Activated T-cell treated with anti-CD3 and anti-CD28 coated beads, Interleukin-2, amount 50 U/mL, for 72 hours (primary cell): Measurements from ENCODE around the gene HTT. TPM values are rescaled to one million over a fixed set of nuclear protein-coding genes. Genes with fewer than 3 reads are reported as not detected.

Source experiments
- ATAC-seq, 2 donors: fragments of 150-1000 bp; cut with Tn5 transposase; replicated peaks in 1 of 2; 2 replicates each; pipeline ENCODE4 v1.10.0; 2021; ENCODE audit warnings: moderate library complexity in 2 of 2, mild to moderate bottlenecking in 1 of 2
- DNase-seq, 2 donors: peaks; one replicate each; pipeline ENCODE4 v3.0.0; 2021 to 2022; ENCODE audit warnings: mixed read lengths in 1 of 2
- H3K27ac Mint-ChIP-seq: one replicate; pipeline ENCODE4 v1.8.0; 2022; ENCODE audit warnings: mild to moderate bottlenecking, moderate library complexity, mixed read lengths
- H3K27me3 Mint-ChIP-seq: one replicate; pipeline ENCODE4 v1.8.0; 2022; ENCODE audit warnings: low read depth, mixed read lengths
- H3K36me3 Mint-ChIP-seq, 2 donors: one replicate each; pipeline ENCODE4 v1.8.0; 2022; ENCODE audit warnings: mixed read lengths in 2 of 2, mild to moderate bottlenecking in 1 of 2; ENCODE audit not compliant: insufficient read depth in 2 of 2
- H3K4me1 Mint-ChIP-seq: one replicate; pipeline ENCODE4 v1.8.0; 2022; ENCODE audit warnings: low read depth, mixed read lengths
- H3K4me3 Mint-ChIP-seq, 2 donors: one replicate each; pipeline ENCODE4 v1.8.0; 2022; ENCODE audit warnings: mild to moderate bottlenecking in 2 of 2, mixed read lengths in 2 of 2, moderate library complexity in 2 of 2
- H3K9me3 Mint-ChIP-seq, 2 donors: one replicate each; pipeline ENCODE4 v1.8.0; 2022; ENCODE audit warnings: mixed read lengths in 2 of 2
- total RNA-seq, 2 donors: library from RNA; stranded (reverse); gene quantifications; one replicate each; pipeline ENCODE4 v1.2.3, GENCODE V29; 2022

HTT gene
- total RNA-seq, 2 donors from 2014 or later: 88.0 to 97.9 TPM

DNA sequence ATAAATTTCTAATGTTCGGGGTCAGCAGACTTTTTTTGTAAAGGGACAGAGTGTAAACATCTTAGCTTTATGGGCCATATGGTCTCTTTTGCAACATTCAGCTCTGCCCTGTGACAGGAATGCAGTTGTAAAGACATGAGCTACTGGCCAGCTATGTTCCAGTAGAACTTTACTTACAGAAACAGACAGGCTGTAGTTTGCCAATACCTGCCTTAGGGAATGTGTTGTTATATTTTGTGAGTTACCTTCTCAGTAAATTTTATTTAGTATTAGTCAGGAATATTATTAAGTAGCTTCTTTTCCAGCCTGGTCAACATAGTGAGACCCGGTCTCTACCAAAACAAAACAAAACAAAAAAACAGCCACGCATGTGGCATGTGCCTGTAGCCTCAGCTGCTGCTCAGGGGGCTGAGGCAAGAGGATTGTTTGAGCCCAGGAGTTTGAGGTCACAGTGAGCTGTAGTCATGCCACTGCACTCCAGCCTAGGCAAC lies 48.7 kb downstream of the HTT start:
- ATAC-seq: no peak
- no peak overlapping the region for H3K27ac Mint-ChIP-seq

DNA sequence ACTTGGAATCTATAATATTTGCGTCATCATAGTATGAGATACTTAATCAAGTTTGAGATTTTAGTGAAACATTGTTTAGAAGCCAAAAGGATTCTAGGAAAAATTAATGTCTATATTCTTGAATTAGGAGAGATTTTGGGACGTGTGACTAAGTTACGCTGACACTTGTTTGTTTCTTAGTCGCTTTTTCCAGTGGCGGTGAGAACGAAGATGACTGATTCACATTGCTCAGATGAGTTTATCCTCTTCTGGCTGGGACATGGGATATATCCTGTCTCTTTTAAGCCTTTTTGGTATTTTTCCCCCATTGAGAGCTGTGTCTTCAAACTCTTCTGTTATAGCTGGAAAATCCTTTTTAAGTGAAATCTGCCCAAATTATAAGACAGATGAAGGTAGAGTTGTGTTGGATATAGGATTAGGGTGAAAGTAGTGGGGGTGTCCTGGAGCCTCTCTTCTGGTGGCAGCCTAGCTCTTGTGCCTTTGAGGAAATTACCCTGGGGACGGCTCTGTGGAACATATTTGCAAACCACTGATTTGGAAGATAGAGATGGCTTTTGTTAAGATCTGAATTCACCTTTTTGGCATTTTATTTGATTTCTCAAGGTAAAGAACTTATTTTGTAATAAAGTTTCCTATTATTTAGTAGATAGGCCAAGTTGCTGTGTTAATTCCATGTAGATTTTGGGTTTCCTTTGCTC lies 49.7 kb downstream of the HTT start:
- ATAC-seq (no peak), DNase-seq (no peak)
- peaks cover 13 to 23% of the 10 kb centered on the region in 2 donors for H3K36me3 Mint-ChIP-seq

More for the DNA sequence above, 48.7 kb downstream of the HTT start:
- Mint-ChIP-seq H3K27me3 (no peaks in the 10 kb centered on the region), H3K36me3 (peaks cover 10 to 21% of the 10 kb centered on the region in 2 donors), H3K4me1 (peaks cover 28% of the 10 kb centered on the region), H3K4me3 (no peak overlapping the region), H3K9me3 (no peaks in the 10 kb centered on the region)
- no peak for DNase-seq

GRCh38 chr4:3127112-3127511 lies 52.6 kb downstream of the HTT start:
- H3K36me3 Mint-ChIP-seq: peaks cover 17 to 33% of the 10 kb centered on the region in 2 donors
- no peak overlapping the region for H3K27ac Mint-ChIP-seq
- ATAC-seq (no peak), DNase-seq (no peak)
- H3K27me3 Mint-ChIP-seq: no peaks in the 10 kb centered on the region
- no peaks in the 10 kb centered on the region for H3K9me3 Mint-ChIP-seq
- H3K4me1 Mint-ChIP-seq: peaks cover 26% of the 10 kb centered on the region
- H3K4me3 Mint-ChIP-seq: no peak overlapping the region

More for the DNA sequence above, 49.7 kb downstream of the HTT start:
- Mint-ChIP-seq H3K27ac (peak overlapping the region; percentile 70), H3K27me3 (no peaks in the 10 kb centered on the region), H3K4me1 (peaks cover 28% of the 10 kb centered on the region), H3K9me3 (no peaks in the 10 kb centered on the region), H3K4me3 (no peak overlapping the region)

GRCh38 chr4:3128058-3128457 lies 53.6 kb downstream of the HTT start:
- no peak for DNase-seq
- no peaks in the 10 kb centered on the region for H3K9me3 Mint-ChIP-seq
- no peak overlapping the region for H3K4me3 Mint-ChIP-seq
- H3K27me3 Mint-ChIP-seq: no peaks in the 10 kb centered on the region
- peaks cover 14 to 33% of the 10 kb centered on the region in 2 donors for H3K36me3 Mint-ChIP-seq
- H3K27ac Mint-ChIP-seq: no peak overlapping the region
- peaks cover 17% of the 10 kb centered on the region for H3K4me1 Mint-ChIP-seq
- ATAC-seq: no peak

DNA sequence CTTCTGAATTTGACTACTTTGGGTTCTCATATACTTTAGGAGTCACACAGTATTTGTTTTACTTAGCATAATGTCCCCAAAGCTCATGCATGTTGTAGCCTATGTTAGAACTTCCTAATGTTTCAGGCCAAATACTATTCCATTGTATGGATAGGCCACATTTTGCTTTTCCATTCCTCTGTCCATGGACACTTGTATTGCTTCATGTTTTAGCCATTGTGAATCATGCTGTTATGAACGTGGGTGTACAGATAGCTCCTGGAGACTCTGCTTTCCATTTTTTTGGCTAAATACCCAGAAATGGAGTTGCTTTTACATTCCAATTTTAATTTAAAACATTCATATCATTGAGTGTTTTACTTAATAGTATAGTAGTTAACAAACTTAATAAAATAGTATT lies 54.5 kb downstream of the HTT start:
- H3K27ac Mint-ChIP-seq: no peak overlapping the region
- H3K4me1 Mint-ChIP-seq: peaks cover 8% of the 10 kb centered on the region
- no peak for ATAC-seq
- H3K36me3 Mint-ChIP-seq: peaks cover 14 to 33% of the 10 kb centered on the region in 2 donors
- no peaks in the 10 kb centered on the region for H3K9me3 Mint-ChIP-seq
- DNase-seq: no peak
- H3K4me3 Mint-ChIP-seq: no peak overlapping the region
- H3K27me3 Mint-ChIP-seq: no peaks in the 10 kb centered on the region

DNA sequence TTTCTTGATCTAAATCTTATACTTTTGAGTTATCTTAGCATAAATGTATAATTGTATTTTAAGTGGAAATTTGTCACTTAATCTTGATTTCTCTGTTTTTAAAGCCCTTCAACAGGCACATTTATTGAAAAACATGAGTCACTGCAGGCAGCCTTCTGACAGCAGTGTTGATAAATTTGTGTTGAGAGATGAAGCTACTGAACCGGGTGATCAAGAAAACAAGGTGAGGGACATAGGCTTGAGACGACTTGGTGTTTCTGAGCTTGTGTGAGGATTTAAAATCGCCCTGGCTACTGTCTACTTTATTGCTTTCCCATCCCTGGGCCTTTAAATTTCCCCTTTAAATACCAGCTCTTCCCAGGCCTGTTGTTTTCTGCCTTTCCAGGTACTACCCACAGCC lies 55.7 kb downstream of the HTT start:
- no peaks in the 10 kb centered on the region for H3K4me1 Mint-ChIP-seq
- DNase-seq (no peak), ATAC-seq (no peak)
- no peak overlapping the region for H3K27ac Mint-ChIP-seq
- H3K9me3 Mint-ChIP-seq: no peaks in the 10 kb centered on the region
- no peak overlapping the region for H3K4me3 Mint-ChIP-seq
- peaks cover 14 to 35% of the 10 kb centered on the region in 2 donors for H3K36me3 Mint-ChIP-seq
- no peaks in the 10 kb centered on the region for H3K27me3 Mint-ChIP-seq

DNA sequence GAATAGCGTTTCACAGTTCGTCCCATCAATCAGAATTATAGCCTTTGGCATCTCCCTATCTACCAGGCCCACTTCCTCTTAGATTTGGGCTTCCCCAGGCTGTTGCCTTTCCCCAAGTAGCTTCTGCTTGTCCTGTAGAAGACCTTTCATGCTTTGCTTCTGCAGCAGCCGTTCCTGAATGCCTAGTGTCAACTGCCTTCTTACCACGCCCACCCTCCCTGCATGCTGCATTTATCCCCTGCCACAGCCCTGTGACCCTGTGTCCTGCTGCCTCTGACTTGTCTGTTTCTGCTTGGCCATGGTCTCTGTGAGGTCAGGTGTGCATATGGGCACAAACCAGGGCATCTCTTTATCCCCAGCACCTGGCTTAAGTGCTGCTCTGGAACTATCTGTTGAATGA lies 56.3 kb downstream of the HTT start:
- peaks cover 14 to 36% of the 10 kb centered on the region in 2 donors for H3K36me3 Mint-ChIP-seq
- no peaks in the 10 kb centered on the region for H3K9me3 Mint-ChIP-seq
- H3K4me1 Mint-ChIP-seq: no peaks in the 10 kb centered on the region
- no peaks in the 10 kb centered on the region for H3K27me3 Mint-ChIP-seq
- H3K4me3 Mint-ChIP-seq: no peak overlapping the region
- no peak for DNase-seq
- no peak for ATAC-seq
- H3K27ac Mint-ChIP-seq: no peak overlapping the region

GRCh38 chr4:3134201-3134600 lies 59.7 kb downstream of the HTT start:
- DNase-seq: no peak
- ATAC-seq: no peak
- Mint-ChIP-seq H3K4me3 (no peak overlapping the region), H3K36me3 (peaks cover 7 to 33% of the 10 kb centered on the region in 2 donors), H3K9me3 (no peaks in the 10 kb centered on the region), H3K27me3 (no peaks in the 10 kb centered on the region), H3K27ac (no peak overlapping the region), H3K4me1 (no peaks in the 10 kb centered on the region)

GRCh38 chr4:3135155-3136011 lies 60.9 kb downstream of the HTT start:
- H3K27me3 Mint-ChIP-seq: no peaks in the 10 kb centered on the region

GRCh38 chr4:3136454-3136853 lies 62.0 kb downstream of the HTT start:
- no peaks in the 10 kb centered on the region for H3K27me3 Mint-ChIP-seq
- H3K4me1 Mint-ChIP-seq: no peaks in the 10 kb centered on the region
- ATAC-seq (no peak), DNase-seq (no peak)
- H3K4me3 Mint-ChIP-seq: no peak overlapping the region
- no peak overlapping the region for H3K27ac Mint-ChIP-seq
- H3K9me3 Mint-ChIP-seq: no peaks in the 10 kb centered on the region
- peaks cover 2 to 24% of the 10 kb centered on the region in 2 donors for H3K36me3 Mint-ChIP-seq

More at GRCh38 chr4:3135155-3136011, 60.9 kb downstream of the HTT start:
- H3K4me1 Mint-ChIP-seq: no peaks in the 10 kb centered on the region
- no peak for ATAC-seq
- peaks cover 7 to 32% of the 10 kb centered on the region in 2 donors for H3K36me3 Mint-ChIP-seq
- H3K9me3 Mint-ChIP-seq: no peaks in the 10 kb centered on the region
- DNase-seq: no peak
- H3K4me3 Mint-ChIP-seq: no peak overlapping the region
- H3K27ac Mint-ChIP-seq: no peak overlapping the region

DNA sequence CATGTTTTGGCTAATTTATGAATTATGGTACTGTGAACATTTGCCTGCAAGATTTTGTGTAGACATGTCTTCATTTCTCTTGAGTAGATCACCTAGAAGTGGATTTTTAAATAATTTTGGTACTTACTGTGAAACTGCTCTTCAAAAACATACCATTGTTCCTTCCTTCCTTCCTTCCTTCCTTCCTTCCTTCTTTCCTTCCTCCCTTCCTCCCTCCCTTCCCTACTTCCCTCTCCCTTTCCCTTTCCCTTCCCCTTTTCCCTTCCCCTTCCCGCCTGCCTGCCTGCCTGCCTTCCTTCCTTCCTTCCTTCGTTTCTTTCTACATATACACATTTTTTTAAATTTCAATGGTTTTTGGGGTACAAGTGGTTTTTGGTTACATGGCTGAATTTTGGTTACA lies 63.4 kb downstream of the HTT start:
- H3K4me1 Mint-ChIP-seq: no peaks in the 10 kb centered on the region
- DNase-seq: no peak
- no peak for ATAC-seq
- no peak overlapping the region for H3K4me3 Mint-ChIP-seq
- H3K36me3 Mint-ChIP-seq: peaks cover 2 to 12% of the 10 kb centered on the region in 2 donors
- no peaks in the 10 kb centered on the region for H3K27me3 Mint-ChIP-seq
- no peak overlapping the region for H3K27ac Mint-ChIP-seq
- H3K9me3 Mint-ChIP-seq: no peaks in the 10 kb centered on the region

DNA sequence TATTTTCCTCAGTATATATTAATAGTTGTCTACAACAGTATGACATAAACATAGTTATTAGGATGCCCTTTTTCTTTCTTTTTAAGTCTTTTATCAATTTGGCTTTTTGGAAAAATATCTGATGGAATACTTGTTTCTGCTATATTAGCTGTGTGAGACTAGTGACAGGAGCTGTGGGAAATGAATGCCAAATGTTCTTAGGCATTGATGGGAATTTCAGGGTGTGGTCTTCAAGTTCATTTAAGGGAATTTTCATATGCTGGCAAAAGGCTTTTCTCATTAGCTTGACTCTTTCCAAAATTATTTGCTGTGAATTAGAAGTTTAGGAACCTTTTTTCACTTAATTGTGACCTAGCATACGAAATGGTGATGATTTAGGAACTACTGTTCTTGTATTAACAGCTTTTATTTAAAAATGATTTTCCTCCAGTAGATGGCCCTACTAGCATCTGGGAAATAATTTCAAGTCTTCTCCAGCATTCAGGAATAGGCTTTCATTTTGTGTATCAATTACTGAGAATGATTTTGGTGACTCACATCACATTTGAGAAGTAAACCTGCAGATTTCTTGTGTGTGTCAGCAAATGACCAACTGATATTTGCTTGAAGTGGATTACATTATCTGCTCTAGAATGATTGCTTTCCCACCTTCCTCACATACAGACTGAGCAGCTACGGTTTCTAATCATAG lies 70.9 kb downstream of the HTT start:
- H3K27me3 Mint-ChIP-seq: no peaks in the 10 kb centered on the region
- no peak for DNase-seq
- H3K27ac Mint-ChIP-seq: no peak overlapping the region
- ATAC-seq: no peak
- no peaks in the 10 kb centered on the region for H3K4me1 Mint-ChIP-seq
- H3K9me3 Mint-ChIP-seq: no peaks in the 10 kb centered on the region
- H3K36me3 Mint-ChIP-seq: peaks cover 8 to 22% of the 10 kb centered on the region in 2 donors
- no peak overlapping the region for H3K4me3 Mint-ChIP-seq

DNA sequence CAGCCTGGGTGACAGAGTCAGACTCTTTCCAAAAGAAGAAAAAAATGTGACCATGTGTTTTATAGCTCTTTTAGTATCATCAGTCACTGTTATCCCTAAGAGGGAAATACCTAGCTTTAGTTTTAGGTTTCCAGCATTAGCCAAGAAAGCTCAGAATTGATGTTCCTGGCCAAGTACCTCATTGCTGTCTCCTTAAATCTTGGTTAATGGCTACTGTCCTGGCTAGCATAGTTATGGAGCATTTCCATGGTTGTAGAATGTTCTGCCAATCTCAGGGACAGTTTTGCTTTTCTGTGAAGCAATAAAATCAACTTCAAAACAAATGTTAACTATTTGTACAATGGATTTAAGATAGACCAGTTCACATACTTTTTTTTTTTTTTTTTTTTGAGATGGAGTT lies 74.4 kb downstream of the HTT start:
- Mint-ChIP-seq H3K4me3 (no peak overlapping the region), H3K36me3 (peaks cover 6 to 28% of the 10 kb centered on the region in 2 donors), H3K9me3 (no peaks in the 10 kb centered on the region), H3K27me3 (no peaks in the 10 kb centered on the region), H3K27ac (no peak overlapping the region), H3K4me1 (no peaks in the 10 kb centered on the region)
- DNase-seq: no peak
- ATAC-seq: no peak
